8988T (cell line): ENCODE data around the gene ASPHD2.
"Not testable (repeated sequence)": the region's sequence is repeated elsewhere in the genome, so short reads cannot be mapped to it uniquely, and the experiment has no call there.

ENCODE experiments used
- DNase-seq: peaks from one replicate; pipeline ENCODE4 v3.0.0; 2011

Gene ASPHD2

GRCh38 chr22:26417406-26417805, 11.7 kb upstream of the ASPHD2 start:
- DNase-seq = no peak

- DNase-seq = no peak
These were observed 10.4 kb upstream of the ASPHD2 start for GRCh38 chr22:26418620-26419019.

- no peak for DNase-seq
These were observed 2.1 kb upstream of the ASPHD2 start for GRCh38 chr22:26426924-26427323.

GRCh38 chr22:26429458-26430286, 612 bp downstream of the ASPHD2 start:
- DNase-seq = no peak

GRCh38 chr22:26430600-26430999, 1.5 kb downstream of the ASPHD2 start:
- DNase-seq = no peak

GRCh38 chr22:26431261-26431995, 2.4 kb downstream of the ASPHD2 start:
- DNase-seq = no peak

GRCh38 chr22:26432619-26433311, 3.7 kb downstream of the ASPHD2 start:
- DNase-seq = no peak

- DNase-seq = no peak
These were observed 4.7 kb downstream of the ASPHD2 start for GRCh38 chr22:26433805-26434204.

GRCh38 chr22:26435327-26436093, 6.5 kb downstream of the ASPHD2 start:
- DNase-seq = no peak

GRCh38 chr22:26436903-26437515, 7.9 kb downstream of the ASPHD2 start:
- DNase-seq = no peak

GRCh38 chr22:26437694-26438392, 8.8 kb downstream of the ASPHD2 start:
- no peak for DNase-seq

- DNase-seq = not testable (repeated sequence)
These were observed 9.7 kb downstream of the ASPHD2 start for GRCh38 chr22:26438776-26439175.

- no peak for DNase-seq
These were observed 10.5 kb downstream of the ASPHD2 start for GRCh38 chr22:26439559-26439958.

- no peak for DNase-seq
These were observed 13.2 kb downstream of the ASPHD2 start for GRCh38 chr22:26442086-26442756.

- no peak for DNase-seq
These were observed 15.0 kb downstream of the ASPHD2 start for GRCh38 chr22:26443901-26444690.

GRCh38 chr22:26444777-26445176, 15.7 kb downstream of the ASPHD2 start:
- no peak for DNase-seq

GRCh38 chr22:26445577-26446275, 16.7 kb downstream of the ASPHD2 start:
- no peak for DNase-seq

- no peak for DNase-seq
These were observed 17.9 kb downstream of the ASPHD2 start for GRCh38 chr22:26446808-26447515.
